Motor neuron (in vitro differentiated cells): ENCODE measurements around the gene MAGI2. TPM values are rescaled to one million over a fixed set of nuclear protein-coding genes. Genes with fewer than 3 reads are reported as not detected.
A peak's percentile ranks its signal among the peaks of the same experiment; 100 is the strongest.
"Not testable (repeated sequence)": the region's sequence is repeated elsewhere in the genome, so short reads cannot be mapped to it uniquely, and the experiment has no call there.

ENCODE experiments used
- ATAC-seq, 8 experiments: fragments of 200-7000 bp; cut with Tn5 transposase; replicated peaks in 6 of 8; 2 replicates each; pipeline ENCODE4 v1.8.0; 2021; ENCODE audit warnings: mild to moderate bottlenecking in 8 of 8, moderate library complexity in 8 of 8
- H3K27ac ChIP-seq, 2 donors: fragments of 250-450 bp; sonication (Bioruptor Pico); 2 replicates each; pipeline ENCODE4 v1.9.0; 2021; ENCODE audit warnings: antibody characterized with exemption in 2 of 2, mild to moderate bottlenecking in 2 of 2, moderate library complexity in 1 of 2
- H3K4me1 ChIP-seq, 2 donors: fragments of 250-450 bp; sonication (Bioruptor Pico); replicated peaks in 1 of 2; 2 replicates each; pipeline ENCODE4 v1.6.1; 2021; ENCODE audit warnings: antibody characterized with exemption in 2 of 2, mild to moderate bottlenecking in 2 of 2, moderate library complexity in 1 of 2
- H3K4me3 ChIP-seq, 5 donors: fragments of 250-450 bp; sonication (Bioruptor Pico); 2 replicates each; pipeline ENCODE4 v1.9.0; 2021; ENCODE audit warnings: antibody characterized with exemption in 5 of 5, mild to moderate bottlenecking in 5 of 5, moderate library complexity in 4 of 5
- WGBS, 10 experiments: fragments of 450-650 bp; shearing (Covaris generic); methylation state at CpG; one replicate each; pipeline ENCODE4 v1.0.0; 2022; 5-methylcytosine and 5-hydroxymethylcytosine counted together
- in situ Hi-C, 9 experiments: fragments of 400-800 bp; cut with MboI; loops; one replicate each; pipeline ENCODE4 v1.15.0; 2021; ENCODE audit warnings: low sequenced_read_pairs in 9 of 9, low pct_unique_long_range_greater_than_20kb in 2 of 9; ENCODE audit not compliant: unreplicated experiment in 9 of 9
- total RNA-seq, 8 experiments: library from RNA; unstranded; fragments of 300-600 nt; gene quantifications; 2 replicates each; pipeline versions ENCODE4 v1.2.3 to v1.2.4, GENCODE V29; 2022

Gene MAGI2
- total RNA-seq, 8 experiments from 2014 or later: 8.8 to 81.9 (median 28.2) TPM

DNA sequence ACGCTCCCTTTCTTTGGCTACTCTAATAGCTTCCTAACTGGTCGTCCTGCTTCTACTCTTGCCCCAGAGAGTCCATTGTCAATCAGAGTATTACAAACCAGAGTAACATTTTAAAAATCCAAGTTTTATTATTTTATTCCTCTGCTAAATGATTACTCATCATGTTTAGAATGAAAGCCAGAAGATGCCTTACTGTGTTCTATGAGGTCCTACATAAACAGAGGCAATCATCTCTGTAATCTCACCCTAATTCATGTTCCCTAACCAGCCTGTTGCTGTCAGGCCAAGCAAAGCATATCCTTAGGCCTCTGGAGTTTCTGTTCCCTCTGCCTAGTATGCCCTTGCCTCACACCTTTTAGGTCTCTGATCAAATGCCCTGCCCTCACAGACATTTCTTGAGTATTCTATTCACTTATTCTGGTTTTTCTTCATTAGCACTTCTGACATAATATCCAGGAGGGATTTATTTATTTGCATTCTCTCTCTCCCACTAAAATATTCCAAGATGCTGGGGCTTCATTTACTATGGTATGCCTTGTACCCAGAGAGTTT lies 1157.3 kb downstream of the MAGI2 start:
- Histone ChIP-seq H3K27ac (no peak overlapping the region), H3K4me3 (no peak overlapping the region), H3K4me1 (no peaks in the 10 kb centered on the region)
- in situ Hi-C loops: no loop called here
- peak in 3 of 8 experiments; percentile 71 to 76 (median 76) for ATAC-seq
- WGBS, 10 experiments: 13 to 100% (median 90%) methylated on average over 1 to 2 of the region's 2 CpGs; no CpG with 5 or more reads in 2 of the 10 experiments

DNA sequence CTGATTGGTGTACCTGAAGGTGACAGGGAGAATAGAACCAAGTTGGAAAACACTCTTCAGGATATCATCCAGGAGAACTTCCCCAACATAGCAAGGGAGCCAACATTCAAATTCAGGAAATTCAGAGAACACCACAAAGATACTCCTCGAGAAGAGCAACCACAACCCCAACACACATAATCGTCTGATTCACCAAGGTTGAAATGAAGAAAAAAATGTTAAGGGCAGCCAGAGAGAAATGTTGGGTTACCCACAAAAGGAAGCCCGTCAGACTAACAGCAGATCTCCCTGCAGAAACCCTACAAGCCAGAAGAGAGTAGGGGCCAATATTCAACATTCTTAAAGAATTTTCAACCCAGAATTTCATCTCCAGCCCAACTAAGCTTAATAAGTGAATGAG lies 1164.0 kb downstream of the MAGI2 start:
- H3K4me1 ChIP-seq, H3K4me3 ChIP-seq, H3K27ac ChIP-seq, ATAC-seq, in situ Hi-C loops: not testable (repeated sequence)
- 17 to 100% (median 89%) methylated on average over 1 to 3 of the region's 3 CpGs; no CpG with 5 or more reads in 3 of the 10 experiments for WGBS, 10 experiments

DNA sequence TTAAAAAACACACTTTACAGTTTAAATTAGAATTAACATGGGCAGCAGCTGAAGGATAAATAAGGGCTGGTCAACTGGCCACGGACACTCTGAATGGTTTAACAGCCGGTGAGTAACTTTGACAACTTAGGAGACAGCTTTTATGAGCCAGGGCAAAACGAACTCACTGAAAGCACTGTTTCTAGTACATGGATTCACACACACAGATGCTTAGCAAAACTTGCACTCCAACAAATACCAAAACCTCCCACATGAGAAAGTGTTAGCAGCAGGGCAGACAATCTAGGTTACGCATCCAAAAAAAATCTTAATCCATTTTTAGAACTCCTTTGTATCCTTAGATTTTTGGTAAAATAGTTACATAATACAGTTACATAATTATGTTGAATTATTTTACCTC lies 1168.5 kb downstream of the MAGI2 start:
- Histone ChIP-seq H3K4me1 (no peaks in the 10 kb centered on the region), H3K4me3 (no peak overlapping the region), H3K27ac (no peak overlapping the region)
- WGBS, 10 experiments: 24 to 100% (median 54%) methylated on average over 1 to 4 of the region's 4 CpGs; no CpG with 5 or more reads in 1 of the 10 experiments
- in situ Hi-C loops: no loop called here
- no peak for ATAC-seq

DNA sequence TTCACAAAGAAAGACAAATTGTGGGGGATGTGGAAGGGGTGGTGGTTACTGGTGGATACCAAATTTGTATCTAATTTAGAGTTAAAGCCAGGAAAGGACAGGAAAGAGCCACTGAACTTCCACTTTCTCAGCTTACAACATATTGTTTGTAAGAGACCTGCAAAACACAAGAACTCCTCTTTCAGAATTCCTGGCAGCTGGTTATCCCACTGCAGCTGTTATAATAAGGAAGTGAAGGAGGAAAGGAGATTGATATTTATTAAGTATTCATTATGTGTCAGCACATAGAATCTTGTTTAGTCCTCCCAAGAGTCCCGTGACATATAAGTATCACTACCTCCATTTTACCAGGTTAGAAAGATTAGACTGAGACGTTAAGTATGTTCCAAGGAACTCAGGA lies 1173.2 kb downstream of the MAGI2 start:
- no peaks in the 10 kb centered on the region for H3K4me1 ChIP-seq
- in situ Hi-C loops: no loop called here
- H3K27ac ChIP-seq: no peak overlapping the region
- 60 to 100% (median 83%) methylated on average over 1 to 2 of the region's 2 CpGs; no CpG with 5 or more reads in 3 of the 10 experiments for WGBS, 10 experiments
- no peak for ATAC-seq
- no peak overlapping the region for H3K4me3 ChIP-seq

DNA sequence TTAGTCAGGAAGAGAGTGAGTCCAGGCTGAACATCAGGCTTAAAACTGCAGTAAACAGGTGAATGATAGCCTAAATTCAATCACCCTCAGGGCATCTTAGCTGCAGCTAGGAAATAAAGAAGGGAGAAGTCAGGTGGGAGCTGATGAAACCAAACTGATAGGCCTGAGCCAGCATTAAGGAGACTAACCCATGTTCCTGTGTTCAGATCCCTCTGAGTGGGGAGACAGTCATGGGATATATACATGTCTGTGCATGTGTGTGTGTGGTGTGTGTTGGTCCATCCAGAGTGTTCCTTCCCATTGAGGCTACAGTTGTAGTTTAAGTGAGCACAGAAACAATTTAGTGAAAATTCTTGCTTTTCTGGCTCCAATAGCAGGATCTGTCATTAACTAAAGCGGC lies 1174.0 kb downstream of the MAGI2 start:
- Histone ChIP-seq H3K4me3 (no peak overlapping the region), H3K4me1 (no peaks in the 10 kb centered on the region), H3K27ac (no peak overlapping the region)
- ATAC-seq: no peak
- 80 to 100% (median 100%) methylated on average over 1 of the region's 1 CpG; no CpG with 5 or more reads in 4 of the 10 experiments for WGBS, 10 experiments
- in situ Hi-C loops: no loop called here

DNA sequence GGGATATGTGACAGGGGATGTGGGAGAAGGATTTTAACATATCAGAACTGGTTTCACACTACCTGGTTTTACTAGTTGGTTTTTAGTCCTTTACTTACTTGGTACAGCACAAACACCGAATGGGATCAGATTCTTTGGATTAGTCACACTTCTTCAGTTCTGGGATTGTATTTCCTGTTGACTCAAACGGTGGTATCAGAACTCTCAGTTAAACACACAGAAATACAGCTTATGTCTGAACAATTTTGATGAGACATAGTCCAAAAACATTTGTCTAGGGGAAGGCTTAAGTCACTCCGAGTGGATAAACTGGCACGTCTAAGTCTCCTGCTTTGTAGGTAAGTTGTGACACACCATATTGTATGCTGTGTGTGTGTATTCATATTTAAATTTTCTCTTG lies 1174.4 kb downstream of the MAGI2 start:
- Histone ChIP-seq H3K4me3 (no peak overlapping the region), H3K4me1 (no peaks in the 10 kb centered on the region), H3K27ac (no peak overlapping the region)
- no peak for ATAC-seq
- 0 to 100% (median 48%) methylated on average over 1 to 4 of the region's 4 CpGs; no CpG with 5 or more reads in 1 of the 10 experiments for WGBS, 10 experiments
- in situ Hi-C loops: no loop called here

DNA sequence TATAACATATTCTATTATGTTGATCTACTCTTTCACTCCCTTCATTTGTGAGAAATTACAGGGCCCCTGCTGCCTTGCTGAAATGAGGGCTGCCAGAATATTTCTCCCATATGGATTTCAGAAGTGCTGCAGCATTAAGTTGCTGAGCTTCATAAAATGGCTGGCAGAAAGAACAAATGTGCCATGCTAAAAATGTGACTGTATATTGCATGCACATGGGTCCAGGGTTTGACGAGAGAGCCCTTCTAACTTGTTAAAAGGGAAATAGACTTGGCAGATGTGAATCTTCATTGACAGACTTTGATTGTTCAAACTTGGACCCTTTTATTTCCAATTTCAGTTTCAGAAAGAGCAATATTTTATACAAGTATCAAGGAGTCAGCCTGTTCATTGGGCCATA lies 1186.3 kb downstream of the MAGI2 start:
- Histone ChIP-seq H3K4me1 (no peaks in the 10 kb centered on the region), H3K4me3 (no peak overlapping the region), H3K27ac (no peak overlapping the region)
- WGBS, 10 experiments: 56 to 100% (median 80%) methylated on average over 1 of the region's 1 CpG; no CpG with 5 or more reads in 5 of the 10 experiments
- ATAC-seq: no peak
- in situ Hi-C loops: no loop called here

DNA sequence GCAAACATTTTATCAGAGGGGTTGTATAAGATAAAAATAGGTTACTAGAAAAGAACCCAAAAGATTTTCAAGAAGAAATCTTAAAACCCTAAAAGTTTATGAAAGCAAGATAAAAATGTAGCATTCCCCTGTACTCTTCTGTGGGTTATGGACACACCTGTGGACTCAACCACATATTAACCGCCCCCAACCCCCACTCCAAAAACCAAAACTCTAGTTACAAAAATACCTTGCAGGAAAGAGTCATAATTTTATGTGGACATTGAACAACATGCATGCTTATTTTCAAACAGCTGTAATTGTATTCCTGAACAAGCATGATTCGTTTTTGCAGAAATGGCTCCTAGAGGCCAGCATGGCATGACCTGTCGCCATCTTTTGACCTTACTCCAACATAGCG lies 1188.0 kb downstream of the MAGI2 start:
- WGBS, 10 experiments: 71 to 100% (median 88%) methylated on average over 1 to 4 of the region's 4 CpGs
- H3K27ac ChIP-seq: no peak overlapping the region
- no peak overlapping the region for H3K4me3 ChIP-seq
- no peaks in the 10 kb centered on the region for H3K4me1 ChIP-seq
- in situ Hi-C loops: no loop called here
- no peak for ATAC-seq

DNA sequence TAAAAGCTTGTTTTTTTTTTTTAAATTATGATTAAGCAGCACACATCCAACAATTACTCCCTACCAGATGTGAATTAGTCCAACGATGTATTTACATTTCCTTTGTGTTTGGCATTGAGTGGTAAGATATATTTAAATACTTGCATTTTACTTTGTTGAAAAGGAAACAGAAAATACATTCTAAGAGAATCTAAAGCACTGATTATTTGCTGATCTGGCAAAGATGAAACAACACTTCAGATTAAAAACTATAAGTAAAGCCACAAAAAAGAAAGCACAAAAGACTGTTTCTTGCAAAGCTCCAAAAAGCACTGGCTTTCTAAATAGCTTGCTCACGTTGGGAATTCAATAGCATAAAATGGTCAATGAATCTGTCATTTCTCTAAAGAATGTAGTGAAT lies 1188.4 kb downstream of the MAGI2 start:
- in situ Hi-C loops: no loop called here
- Histone ChIP-seq H3K4me3 (no peak overlapping the region), H3K27ac (no peak overlapping the region), H3K4me1 (no peaks in the 10 kb centered on the region)
- no peak for ATAC-seq
- WGBS, 10 experiments: 0 to 82% (median 50%) methylated on average over 1 to 2 of the region's 2 CpGs

DNA sequence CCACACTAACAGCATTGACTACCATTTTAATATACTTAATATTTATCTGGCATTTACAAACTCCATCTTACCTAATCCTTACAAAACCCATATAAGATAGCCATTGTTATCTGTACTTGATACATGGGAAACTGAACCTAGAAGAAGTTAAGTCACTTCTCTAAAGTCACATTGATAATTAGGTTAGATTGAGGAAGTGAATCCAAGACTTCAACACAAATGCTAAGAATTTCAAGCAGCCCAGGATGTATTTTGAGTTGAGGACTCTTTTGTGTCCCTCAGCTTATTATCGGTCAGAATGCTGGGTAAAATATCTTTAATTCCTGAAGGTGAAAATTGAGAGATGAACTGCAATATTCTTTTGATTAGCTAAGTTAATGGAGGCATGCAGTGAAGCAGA lies 1189.4 kb downstream of the MAGI2 start:
- no peak for ATAC-seq
- H3K4me1 ChIP-seq: no peaks in the 10 kb centered on the region
- H3K27ac ChIP-seq: no peak overlapping the region
- no peak overlapping the region for H3K4me3 ChIP-seq
- 0 to 100% (median 80%) methylated on average over 1 of the region's 1 CpG; no CpG with 5 or more reads in 2 of the 10 experiments for WGBS, 10 experiments
- in situ Hi-C loops: no loop called here

DNA sequence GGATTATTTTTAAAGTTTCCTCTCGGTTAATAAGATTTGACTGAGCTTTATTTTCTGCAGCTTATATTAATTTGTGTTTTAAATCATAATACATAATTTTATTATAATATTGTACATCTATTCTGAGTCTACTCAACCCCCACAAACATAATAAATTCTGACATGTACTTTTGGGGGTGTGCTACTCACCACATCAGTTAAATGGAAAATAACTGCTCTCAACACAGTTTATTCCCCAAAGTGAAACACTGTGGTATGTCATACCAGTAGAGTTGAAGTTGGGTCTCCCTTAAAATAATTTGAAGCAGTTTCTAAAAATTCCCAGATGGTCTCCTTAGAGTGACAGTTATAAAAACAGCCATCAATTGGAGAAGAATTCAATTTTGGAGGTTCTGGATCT lies 1191.7 kb downstream of the MAGI2 start:
- in situ Hi-C loops: no loop called here
- H3K4me1 ChIP-seq: no peaks in the 10 kb centered on the region
- H3K4me3 ChIP-seq: no peak overlapping the region
- H3K27ac ChIP-seq: no peak overlapping the region
- WGBS, 10 experiments: 0 to 100% (median 75%) methylated on average over 1 of the region's 1 CpG; no CpG with 5 or more reads in 2 of the 10 experiments
- ATAC-seq: no peak

DNA sequence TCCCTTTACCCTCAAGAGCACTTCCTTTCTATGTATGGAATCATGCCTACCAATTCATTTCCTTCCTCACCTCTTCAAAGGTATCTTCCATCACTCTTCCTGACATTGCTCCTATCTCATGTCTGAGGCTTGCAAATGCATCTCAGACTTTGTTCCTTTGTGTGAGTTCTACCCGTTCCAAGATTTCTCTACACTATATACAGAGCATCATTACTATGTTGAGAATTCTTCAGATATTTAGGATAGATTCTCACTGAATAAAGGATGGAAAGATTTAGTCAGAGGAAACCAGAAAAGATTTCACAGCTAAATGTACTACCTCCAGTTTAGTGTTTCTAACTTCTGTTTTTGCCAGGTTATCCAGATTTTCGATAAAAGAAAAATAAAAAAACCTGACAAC lies 1192.2 kb downstream of the MAGI2 start:
- H3K4me1 ChIP-seq: no peaks in the 10 kb centered on the region
- H3K4me3 ChIP-seq: no peak overlapping the region
- in situ Hi-C loops: no loop called here
- ATAC-seq: no peak
- H3K27ac ChIP-seq: no peak overlapping the region
- WGBS, 10 experiments: 43 to 100% (median 84%) methylated on average over 1 to 2 of the region's 2 CpGs

DNA sequence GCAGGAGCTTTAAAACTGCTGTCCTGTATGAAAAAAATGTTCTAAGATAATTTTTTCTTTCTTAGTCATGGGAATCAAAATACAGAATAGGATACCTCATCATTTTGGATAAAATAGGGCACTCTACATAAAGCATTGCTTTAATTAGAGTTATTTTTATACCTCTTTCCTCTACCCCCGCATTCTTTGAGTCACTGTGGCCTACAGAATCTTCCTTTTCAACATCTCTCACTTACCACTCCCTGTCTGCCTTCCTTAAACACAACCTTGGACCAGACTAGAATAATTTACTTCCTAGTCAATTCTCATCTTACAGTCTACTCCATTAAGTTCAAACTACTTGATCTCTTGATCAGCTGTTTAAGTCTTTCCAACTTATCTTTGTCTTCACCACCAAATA lies 1192.6 kb downstream of the MAGI2 start:
- ATAC-seq: no peak
- 0 to 100% (median 78%) methylated on average over 1 of the region's 1 CpG; no CpG with 5 or more reads in 3 of the 10 experiments for WGBS, 10 experiments
- H3K27ac ChIP-seq: no peak overlapping the region
- in situ Hi-C loops: no loop called here
- H3K4me1 ChIP-seq: no peaks in the 10 kb centered on the region
- no peak overlapping the region for H3K4me3 ChIP-seq

DNA sequence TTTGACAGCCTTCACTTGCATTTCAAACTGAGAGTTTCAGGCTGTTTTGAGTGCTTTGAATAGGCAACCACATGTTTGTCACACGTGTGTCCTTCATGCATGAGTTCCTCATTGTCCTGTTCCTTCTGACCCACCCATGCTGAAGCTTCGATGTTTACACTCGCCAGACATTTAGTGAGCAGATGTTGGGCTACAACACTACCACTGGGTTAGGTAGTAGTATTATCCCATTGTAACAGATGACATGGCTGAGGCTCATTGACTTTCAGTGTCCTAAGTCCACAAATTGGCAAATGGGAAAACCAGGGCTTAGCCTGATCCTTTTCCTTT lies 1198.8 kb downstream of the MAGI2 start:
- ATAC-seq: peak in 2 of 8 experiments; percentile 36 to 79
- Histone ChIP-seq H3K4me3 (no peak overlapping the region), H3K27ac (no peak overlapping the region), H3K4me1 (no peaks in the 10 kb centered on the region)
- 0 to 100% (median 73%) methylated on average over 1 to 2 of the region's 3 CpGs; no CpG with 5 or more reads in 5 of the 10 experiments for WGBS, 10 experiments
- in situ Hi-C loops: no loop called here
